ENCODE results near the gene PLEKHA6. TPM values are rescaled to one million over a fixed set of nuclear protein-coding genes. Genes with fewer than 3 reads are reported as not detected.

PLEKHA6 gene
- total RNA-seq, 1 experiment from 2014 or later = 5.5 TPM

DNA sequence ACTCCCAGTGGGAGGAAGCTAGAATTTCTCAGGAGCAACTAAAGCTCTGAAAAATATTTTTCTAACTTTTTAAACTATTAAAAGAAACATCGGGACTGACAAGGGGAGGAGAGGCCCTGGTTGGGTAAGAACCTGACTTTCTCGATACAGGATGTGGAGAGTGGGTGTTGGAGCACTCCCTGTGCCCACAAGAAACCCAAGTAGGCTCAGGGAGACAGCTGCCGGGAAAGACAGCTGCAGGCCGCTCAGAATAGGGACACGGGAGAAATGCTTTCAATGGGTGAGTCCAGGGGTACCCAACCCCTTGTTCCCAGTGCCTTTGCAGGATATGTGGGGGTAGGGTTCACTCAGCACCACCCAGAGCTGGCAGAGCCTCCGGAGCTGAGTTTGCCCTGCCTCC, 43.6 kb downstream of the PLEKHA6 start:
- ATAC-seq (no peak), DNase-seq (ENCODE audit: low read depth, low spot score) (no peak)
- ChIA-PET POLR2A (no interaction called here), CTCF (interaction anchor here (0.6 kb wide), 1 partner anchor 396 kb away, joined by 3 read pairs; no protein-coding TSS in a partner anchor)
- no TSS peak for BruUV-seq (replicated peaks)
- Histone ChIP-seq H3K4me1 (ENCODE audit: control insufficient read depth, insufficient read depth, low read length) (peaks cover 3% of the 10 kb centered on the region; the same call in 1 of the 2 replicates), H3K9me3 (ENCODE audit: control insufficient read depth, insufficient read depth, low read depth, low read length) (no peaks in the 10 kb centered on the region), H3K4me3 (ENCODE audit: low read depth in 2 of 2, low read length in 2 of 2) (no peak overlapping the region), H3K36me3 (ENCODE audit: control insufficient read depth, insufficient read depth, low read length) (no peaks in the 10 kb centered on the region), H3K27me3 (ENCODE audit: control insufficient read depth, insufficient read depth, low read length) (no peaks in the 10 kb centered on the region), H3K27ac (ENCODE audit: low read length) (no peak overlapping the region)
- in situ Hi-C loops (cut with HindIII; ENCODE audit: low pct_unique_long_range_greater_than_20kb, low sequenced_read_pairs) = no loop called here
- TF ChIP-seq TCF7L2 (IDR thresholded peaks at IDR 0.05; ENCODE audit: low read depth, low read length) = no peak
- no peak for TF ChIP-seq SIN3A (IDR thresholded peaks at IDR 0.05; ENCODE audit: borderline replicate concordance, insufficient read depth, low read depth, low read length)
- TF ChIP-seq, protein P1, sequence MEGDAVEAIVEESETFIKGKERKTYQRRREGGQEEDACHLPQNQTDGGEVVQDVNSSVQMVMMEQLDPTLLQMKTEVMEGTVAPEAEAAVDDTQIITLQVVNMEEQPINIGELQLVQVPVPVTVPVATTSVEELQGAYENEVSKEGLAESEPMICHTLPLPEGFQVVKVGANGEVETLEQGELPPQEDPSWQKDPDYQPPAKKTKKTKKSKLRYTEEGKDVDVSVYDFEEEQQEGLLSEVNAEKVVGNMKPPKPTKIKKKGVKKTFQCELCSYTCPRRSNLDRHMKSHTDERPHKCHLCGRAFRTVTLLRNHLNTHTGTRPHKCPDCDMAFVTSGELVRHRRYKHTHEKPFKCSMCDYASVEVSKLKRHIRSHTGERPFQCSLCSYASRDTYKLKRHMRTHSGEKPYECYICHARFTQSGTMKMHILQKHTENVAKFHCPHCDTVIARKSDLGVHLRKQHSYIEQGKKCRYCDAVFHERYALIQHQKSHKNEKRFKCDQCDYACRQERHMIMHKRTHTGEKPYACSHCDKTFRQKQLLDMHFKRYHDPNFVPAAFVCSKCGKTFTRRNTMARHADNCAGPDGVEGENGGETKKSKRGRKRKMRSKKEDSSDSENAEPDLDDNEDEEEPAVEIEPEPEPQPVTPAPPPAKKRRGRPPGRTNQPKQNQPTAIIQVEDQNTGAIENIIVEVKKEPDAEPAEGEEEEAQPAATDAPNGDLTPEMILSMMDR (IDR thresholded peaks at IDR 0.05) = no peak
- no peak for TF ChIP-seq POLR2AphosphoS5 (IDR thresholded peaks at IDR 0.05; ENCODE audit: low read depth, low read length)
- TF ChIP-seq, protein P2, sequence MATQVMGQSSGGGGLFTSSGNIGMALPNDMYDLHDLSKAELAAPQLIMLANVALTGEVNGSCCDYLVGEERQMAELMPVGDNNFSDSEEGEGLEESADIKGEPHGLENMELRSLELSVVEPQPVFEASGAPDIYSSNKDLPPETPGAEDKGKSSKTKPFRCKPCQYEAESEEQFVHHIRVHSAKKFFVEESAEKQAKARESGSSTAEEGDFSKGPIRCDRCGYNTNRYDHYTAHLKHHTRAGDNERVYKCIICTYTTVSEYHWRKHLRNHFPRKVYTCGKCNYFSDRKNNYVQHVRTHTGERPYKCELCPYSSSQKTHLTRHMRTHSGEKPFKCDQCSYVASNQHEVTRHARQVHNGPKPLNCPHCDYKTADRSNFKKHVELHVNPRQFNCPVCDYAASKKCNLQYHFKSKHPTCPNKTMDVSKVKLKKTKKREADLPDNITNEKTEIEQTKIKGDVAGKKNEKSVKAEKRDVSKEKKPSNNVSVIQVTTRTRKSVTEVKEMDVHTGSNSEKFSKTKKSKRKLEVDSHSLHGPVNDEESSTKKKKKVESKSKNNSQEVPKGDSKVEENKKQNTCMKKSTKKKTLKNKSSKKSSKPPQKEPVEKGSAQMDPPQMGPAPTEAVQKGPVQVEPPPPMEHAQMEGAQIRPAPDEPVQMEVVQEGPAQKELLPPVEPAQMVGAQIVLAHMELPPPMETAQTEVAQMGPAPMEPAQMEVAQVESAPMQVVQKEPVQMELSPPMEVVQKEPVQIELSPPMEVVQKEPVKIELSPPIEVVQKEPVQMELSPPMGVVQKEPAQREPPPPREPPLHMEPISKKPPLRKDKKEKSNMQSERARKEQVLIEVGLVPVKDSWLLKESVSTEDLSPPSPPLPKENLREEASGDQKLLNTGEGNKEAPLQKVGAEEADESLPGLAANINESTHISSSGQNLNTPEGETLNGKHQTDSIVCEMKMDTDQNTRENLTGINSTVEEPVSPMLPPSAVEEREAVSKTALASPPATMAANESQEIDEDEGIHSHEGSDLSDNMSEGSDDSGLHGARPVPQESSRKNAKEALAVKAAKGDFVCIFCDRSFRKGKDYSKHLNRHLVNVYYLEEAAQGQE (IDR thresholded peaks at IDR 0.05; ENCODE audit: insufficient read depth in 1 of 2, low read depth in 2 of 2, low read length in 1 of 2) = no peak
- intact Hi-C loops (cut with micrococcal nuclease; ENCODE audit: unreplicated experiment) = no loop called here

DNA sequence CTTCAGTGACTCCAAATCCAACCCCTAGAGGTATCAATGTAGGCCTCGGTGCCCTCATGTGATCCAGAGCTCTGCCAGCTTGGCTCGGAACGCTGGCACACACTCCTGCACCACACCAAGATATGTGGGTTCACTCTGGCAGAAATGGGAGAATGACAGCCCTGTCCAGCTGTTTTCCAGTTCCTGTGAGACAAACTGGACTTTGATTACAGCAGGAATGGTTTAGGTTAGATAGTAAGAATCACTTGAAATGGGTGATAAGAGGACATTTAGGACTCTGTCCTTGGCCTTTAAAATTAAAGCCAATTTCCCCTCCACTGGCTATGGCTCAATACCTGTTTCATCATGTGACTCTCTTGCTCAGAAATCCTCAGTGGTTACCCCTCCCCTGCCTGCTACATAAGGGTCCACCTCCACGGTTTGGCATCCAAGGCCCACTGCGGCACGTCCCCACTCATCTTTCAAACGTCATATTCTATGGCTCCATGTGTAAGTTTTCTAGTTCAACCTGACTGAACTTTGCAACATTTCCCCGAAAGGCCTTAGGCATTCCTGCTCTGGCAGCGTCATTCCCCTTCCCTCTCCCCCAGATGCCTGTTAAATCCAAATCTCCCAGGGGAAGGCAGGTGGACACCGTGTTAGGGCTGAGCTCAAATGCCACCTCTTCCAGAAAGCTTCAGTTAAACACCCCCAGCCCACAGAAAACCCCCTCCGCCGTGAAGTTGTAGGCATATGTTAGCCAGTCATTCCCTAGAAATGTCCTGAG, 44.7 kb downstream of the PLEKHA6 start:
- Histone ChIP-seq H3K27ac (ENCODE audit: low read length) (no peak overlapping the region), H3K27me3 (ENCODE audit: control insufficient read depth, insufficient read depth, low read length) (no peaks in the 10 kb centered on the region), H3K36me3 (ENCODE audit: control insufficient read depth, insufficient read depth, low read length) (no peaks in the 10 kb centered on the region), H3K9me3 (ENCODE audit: control insufficient read depth, insufficient read depth, low read depth, low read length) (no peaks in the 10 kb centered on the region), H3K4me3 (ENCODE audit: low read depth in 2 of 2, low read length in 2 of 2) (no peak overlapping the region), H3K4me1 (ENCODE audit: control insufficient read depth, insufficient read depth, low read length) (peaks cover 3% of the 10 kb centered on the region; the same call in 1 of the 2 replicates)
- ChIA-PET POLR2A (no interaction called here), CTCF (no interaction called here)
- DNase-seq (ENCODE audit: low read depth, low spot score) (no peak), ATAC-seq (no peak)
- no TSS peak for BruUV-seq (replicated peaks)
- no peak for TF ChIP-seq TCF7L2 (IDR thresholded peaks at IDR 0.05; ENCODE audit: low read depth, low read length)
- TF ChIP-seq, protein P1 (IDR thresholded peaks at IDR 0.05) = no peak
- TF ChIP-seq, protein P2 (IDR thresholded peaks at IDR 0.05; ENCODE audit: insufficient read depth in 1 of 2, low read depth in 2 of 2, low read length in 1 of 2) = no peak
- TF ChIP-seq POLR2AphosphoS5 (IDR thresholded peaks at IDR 0.05; ENCODE audit: low read depth, low read length) = no peak
- no peak for TF ChIP-seq SIN3A (IDR thresholded peaks at IDR 0.05; ENCODE audit: borderline replicate concordance, insufficient read depth, low read depth, low read length)
- in situ Hi-C loops (cut with HindIII; ENCODE audit: low pct_unique_long_range_greater_than_20kb, low sequenced_read_pairs) = no loop called here
- intact Hi-C loops (cut with micrococcal nuclease; ENCODE audit: unreplicated experiment) = no loop called here

Measured in Panc1 (cell line).